GM12801 (cell line): Measurements from ENCODE around the gene FBLN1.

Experiments used
- CTCF ChIP-seq: IDR thresholded peaks from one replicate; pipeline ENCODE4 v1.5.1; 2011; ENCODE audit warnings: control low read depth; ENCODE audit not compliant: insufficient read length; ENCODE audit errors: extremely low read depth

Gene FBLN1

GRCh38 chr22:45542001-45542520 lies 39.4 kb downstream of the FBLN1 start:
- no peak for TF ChIP-seq CTCF

- TF ChIP-seq CTCF = no peak
Measured at GRCh38 chr22:45543243-45543642, 40.6 kb downstream of the FBLN1 start.

- TF ChIP-seq CTCF = no peak
Measured at GRCh38 chr22:45544588-45545170, 42.0 kb downstream of the FBLN1 start.

- no peak for TF ChIP-seq CTCF
Measured at GRCh38 chr22:45546333-45547015, 43.8 kb downstream of the FBLN1 start.

- TF ChIP-seq CTCF = no peak
Measured at GRCh38 chr22:45547016-45547345, 44.3 kb downstream of the FBLN1 start.

GRCh38 chr22:45547731-45548130 lies 45.0 kb downstream of the FBLN1 start:
- TF ChIP-seq CTCF = no peak

- TF ChIP-seq CTCF = no peak
Measured at GRCh38 chr22:45548247-45548840, 45.7 kb downstream of the FBLN1 start.
